ENCODE measurements around the gene ACRV1.
"Not testable (repeated sequence)": the region's sequence is repeated elsewhere in the genome, so short reads cannot be mapped to it uniquely, and the experiment has no call there.

DNA sequence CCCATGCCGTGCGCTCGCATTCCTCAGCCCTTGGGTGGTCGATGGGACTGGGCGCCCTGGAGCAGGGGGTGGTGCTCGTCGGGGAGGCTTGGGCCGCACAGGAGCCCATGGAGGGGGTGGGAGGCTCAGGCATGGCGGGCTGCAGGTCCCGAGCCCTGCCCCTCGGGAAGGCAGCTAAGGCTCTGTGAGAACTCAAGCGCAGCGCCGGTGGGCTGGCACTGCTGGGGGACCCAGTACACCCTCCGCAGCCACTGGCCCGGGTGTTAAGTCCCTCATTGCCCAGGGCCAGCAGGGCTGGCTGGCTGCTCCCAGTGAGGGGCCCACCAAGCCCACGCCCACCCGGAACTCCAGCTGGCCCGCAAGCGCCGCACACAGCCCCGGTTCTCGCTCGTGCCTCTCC lies 24.0 kb upstream of the ACRV1 start:
- TF ChIP-seq, protein P1, sequence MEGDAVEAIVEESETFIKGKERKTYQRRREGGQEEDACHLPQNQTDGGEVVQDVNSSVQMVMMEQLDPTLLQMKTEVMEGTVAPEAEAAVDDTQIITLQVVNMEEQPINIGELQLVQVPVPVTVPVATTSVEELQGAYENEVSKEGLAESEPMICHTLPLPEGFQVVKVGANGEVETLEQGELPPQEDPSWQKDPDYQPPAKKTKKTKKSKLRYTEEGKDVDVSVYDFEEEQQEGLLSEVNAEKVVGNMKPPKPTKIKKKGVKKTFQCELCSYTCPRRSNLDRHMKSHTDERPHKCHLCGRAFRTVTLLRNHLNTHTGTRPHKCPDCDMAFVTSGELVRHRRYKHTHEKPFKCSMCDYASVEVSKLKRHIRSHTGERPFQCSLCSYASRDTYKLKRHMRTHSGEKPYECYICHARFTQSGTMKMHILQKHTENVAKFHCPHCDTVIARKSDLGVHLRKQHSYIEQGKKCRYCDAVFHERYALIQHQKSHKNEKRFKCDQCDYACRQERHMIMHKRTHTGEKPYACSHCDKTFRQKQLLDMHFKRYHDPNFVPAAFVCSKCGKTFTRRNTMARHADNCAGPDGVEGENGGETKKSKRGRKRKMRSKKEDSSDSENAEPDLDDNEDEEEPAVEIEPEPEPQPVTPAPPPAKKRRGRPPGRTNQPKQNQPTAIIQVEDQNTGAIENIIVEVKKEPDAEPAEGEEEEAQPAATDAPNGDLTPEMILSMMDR (conservative IDR thresholded peaks at IDR 0.05; ENCODE audit: low read depth in 2 of 2), result not testable (repeated sequence)
- not testable (repeated sequence) for TF ChIP-seq EZH2phosphoT487 (IDR thresholded peaks at IDR 0.05; ENCODE audit: unreplicated experiment); EZH2 (IDR thresholded peaks at IDR 0.05; ENCODE audit: low read depth, unreplicated experiment); REST (IDR thresholded peaks at IDR 0.05; ENCODE audit: unreplicated experiment); JUNB (IDR thresholded peaks at IDR 0.05; ENCODE audit: unreplicated experiment); POLR2AphosphoS5 (IDR thresholded peaks at IDR 0.05; ENCODE audit: low read depth); CREB1 (CRISPR knock-in tag; IDR thresholded peaks at IDR 0.05; ENCODE audit: low read depth); ZNF331 (CRISPR knock-in tag; IDR thresholded peaks at IDR 0.05; ENCODE audit: low read depth); STAT1 (IDR thresholded peaks at IDR 0.05; ENCODE audit: unreplicated experiment)
